ENCODE results near the gene IKZF1.

IKZF1 gene

GRCh38 chr7:50391386-50391785 is 86.9 kb downstream of the IKZF1 start:
- TF ChIP-seq POLR2AphosphoS5 (IDR thresholded peaks at IDR 0.05; ENCODE audit: borderline replicate concordance, low read depth, low read length) (no peak), EZH2 (IDR thresholded peaks at IDR 0.05) (no peak), FOXP2 (optimal IDR thresholded peaks at IDR 0.05; ENCODE audit: control extremely low read depth, extremely low read length, insufficient read depth) (no peak)
- no peaks in the 10 kb centered on the region for H3K36me3 ChIP-seq (ENCODE audit: insufficient read depth, low read length)
- DNase-seq (ENCODE audit: low read depth, low spot score) = no peak
- H3K9me3 ChIP-seq (ENCODE audit: low read depth, low read length) = no peaks in the 10 kb centered on the region
- H3K4me3 ChIP-seq = no peak overlapping the region
- H3K9ac ChIP-seq (ENCODE audit: insufficient read length) = no peak overlapping the region
- H3K27ac ChIP-seq = no peak overlapping the region

DNA sequence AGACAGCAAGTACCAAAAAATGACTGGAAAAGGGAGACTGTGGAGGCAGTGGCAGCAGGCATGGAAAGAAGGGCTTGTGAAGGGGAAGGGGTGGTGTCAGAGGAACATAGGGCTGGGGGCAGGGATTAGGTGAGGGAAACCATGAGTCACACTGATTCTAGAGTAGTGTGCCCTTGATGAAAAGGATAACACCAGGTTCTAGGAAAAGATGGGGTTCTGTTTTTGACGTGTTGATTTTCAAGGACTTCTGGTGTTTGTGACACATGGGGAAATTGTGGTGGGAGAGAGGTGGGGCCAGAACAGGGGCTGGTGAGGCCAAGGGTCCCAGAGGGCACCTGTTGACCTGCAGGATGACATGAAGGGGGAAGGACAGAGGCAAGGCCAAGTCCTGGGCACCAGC is 88.6 kb downstream of the IKZF1 start:
- Histone ChIP-seq H3K9me3 (ENCODE audit: low read depth, low read length) (no peaks in the 10 kb centered on the region), H3K36me3 (ENCODE audit: insufficient read depth, low read length) (no peaks in the 10 kb centered on the region), H3K27ac (no peak overlapping the region), H3K9ac (ENCODE audit: insufficient read length) (no peak overlapping the region), H3K4me3 (no peak overlapping the region)
- DNase-seq (ENCODE audit: low read depth, low spot score) = no peak
- TF ChIP-seq POLR2AphosphoS5 (IDR thresholded peaks at IDR 0.05; ENCODE audit: borderline replicate concordance, low read depth, low read length) = no peak
- no peak for TF ChIP-seq FOXP2 (optimal IDR thresholded peaks at IDR 0.05; ENCODE audit: control extremely low read depth, extremely low read length, insufficient read depth)
- TF ChIP-seq EZH2 (IDR thresholded peaks at IDR 0.05) = no peak

DNA sequence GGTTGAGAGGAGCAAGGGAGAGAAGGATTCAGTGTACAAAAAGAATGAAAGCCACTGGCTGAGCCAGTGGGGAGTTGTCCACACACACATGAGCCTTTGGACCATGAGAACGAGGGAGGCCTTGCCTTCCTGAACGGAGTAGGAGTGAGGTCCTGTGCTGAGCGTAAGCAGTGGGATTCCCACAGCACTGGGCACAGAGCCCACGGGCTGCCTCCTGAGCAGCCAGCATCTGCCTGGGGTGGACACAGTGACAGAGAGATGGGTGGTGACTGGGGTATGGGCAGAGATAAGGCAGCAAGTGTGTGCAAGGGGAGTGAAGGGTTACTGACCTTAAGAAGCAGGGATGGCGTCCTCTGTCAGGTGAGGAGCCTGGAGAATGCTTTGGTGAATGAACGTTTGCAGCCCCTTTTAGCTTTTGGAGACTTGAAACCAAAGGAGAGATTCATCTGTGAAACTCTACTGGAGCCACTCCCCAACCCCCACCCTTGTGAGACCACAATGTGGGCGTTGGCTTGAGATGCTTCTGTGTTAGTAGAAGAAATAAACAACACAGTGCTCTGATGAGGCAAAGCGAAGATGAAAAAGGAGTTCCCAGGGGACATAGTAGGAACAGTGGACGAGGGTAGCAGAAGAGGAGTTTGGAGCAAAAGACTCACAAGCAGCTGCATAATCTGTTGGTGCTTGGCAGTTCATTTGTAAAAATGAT is 89.2 kb downstream of the IKZF1 start:
- no peak for TF ChIP-seq POLR2AphosphoS5 (IDR thresholded peaks at IDR 0.05; ENCODE audit: borderline replicate concordance, low read depth, low read length)
- no peak for TF ChIP-seq FOXP2 (optimal IDR thresholded peaks at IDR 0.05; ENCODE audit: control extremely low read depth, extremely low read length, insufficient read depth)
- no peak for TF ChIP-seq EZH2 (IDR thresholded peaks at IDR 0.05)
- DNase-seq (ENCODE audit: low read depth, low spot score) = no peak
- Histone ChIP-seq H3K9me3 (ENCODE audit: low read depth, low read length) (no peaks in the 10 kb centered on the region), H3K4me3 (no peak overlapping the region), H3K9ac (ENCODE audit: insufficient read length) (no peak overlapping the region), H3K36me3 (ENCODE audit: insufficient read depth, low read length) (no peaks in the 10 kb centered on the region), H3K27ac (no peak overlapping the region)

DNA sequence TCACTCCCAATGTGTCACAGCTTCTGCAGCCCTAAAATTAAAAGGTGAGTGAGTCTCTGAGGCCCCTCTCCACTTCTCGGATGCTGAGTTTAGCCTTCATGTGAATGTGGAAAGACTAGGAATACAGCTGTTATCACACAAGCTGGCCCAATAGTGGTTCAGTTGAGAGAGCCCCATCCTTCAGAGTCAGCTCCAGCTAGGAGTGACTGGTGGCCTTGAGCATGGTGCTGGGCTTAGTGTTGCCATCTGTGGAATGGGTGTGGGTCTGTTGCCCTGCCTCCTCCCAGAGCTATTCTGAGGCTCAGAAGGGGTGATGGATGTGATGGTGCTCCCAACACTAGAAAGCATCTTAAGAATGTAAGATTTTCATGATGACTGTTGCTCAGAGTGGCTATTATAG is 89.8 kb downstream of the IKZF1 start:
- no peaks in the 10 kb centered on the region for H3K36me3 ChIP-seq (ENCODE audit: insufficient read depth, low read length)
- no peak overlapping the region for H3K9ac ChIP-seq (ENCODE audit: insufficient read length)
- no peak overlapping the region for H3K27ac ChIP-seq
- H3K9me3 ChIP-seq (ENCODE audit: low read depth, low read length) = no peaks in the 10 kb centered on the region
- no peak overlapping the region for H3K4me3 ChIP-seq
- DNase-seq (ENCODE audit: low read depth, low spot score) = no peak
- no peak for TF ChIP-seq FOXP2 (optimal IDR thresholded peaks at IDR 0.05; ENCODE audit: control extremely low read depth, extremely low read length, insufficient read depth)
- no peak for TF ChIP-seq EZH2 (IDR thresholded peaks at IDR 0.05)
- no peak for TF ChIP-seq POLR2AphosphoS5 (IDR thresholded peaks at IDR 0.05; ENCODE audit: borderline replicate concordance, low read depth, low read length)

DNA sequence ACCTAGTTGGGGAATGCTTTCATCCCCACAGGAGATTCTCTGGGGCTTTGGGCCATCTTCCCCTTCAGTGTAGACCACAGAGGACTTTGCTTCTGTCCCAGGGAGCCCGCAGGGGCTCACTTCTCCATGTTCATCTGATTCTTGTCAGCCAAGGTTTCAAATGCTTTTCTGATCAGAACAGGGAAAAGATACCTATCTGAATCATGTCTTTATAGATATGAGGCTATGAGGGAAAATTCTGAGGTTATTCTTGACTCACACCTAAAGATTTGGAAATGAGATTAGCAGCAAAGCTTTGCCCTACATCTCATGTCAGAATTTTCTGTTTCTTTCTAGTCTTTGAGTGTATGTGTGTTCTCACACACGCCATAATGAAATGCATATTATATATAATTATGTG is 92.3 kb downstream of the IKZF1 start:
- Histone ChIP-seq H3K9me3 (ENCODE audit: low read depth, low read length) (no peaks in the 10 kb centered on the region), H3K36me3 (ENCODE audit: insufficient read depth, low read length) (no peaks in the 10 kb centered on the region), H3K9ac (ENCODE audit: insufficient read length) (no peak overlapping the region), H3K27ac (no peak overlapping the region), H3K4me3 (no peak overlapping the region)
- DNase-seq (ENCODE audit: low read depth, low spot score) = no peak
- no peak for TF ChIP-seq FOXP2 (optimal IDR thresholded peaks at IDR 0.05; ENCODE audit: control extremely low read depth, extremely low read length, insufficient read depth)
- no peak for TF ChIP-seq EZH2 (IDR thresholded peaks at IDR 0.05)
- no peak for TF ChIP-seq POLR2AphosphoS5 (IDR thresholded peaks at IDR 0.05; ENCODE audit: borderline replicate concordance, low read depth, low read length)

- DNase-seq (ENCODE audit: low read depth, low spot score) = no peak
- Histone ChIP-seq H3K36me3 (ENCODE audit: insufficient read depth, low read length) (no peaks in the 10 kb centered on the region), H3K4me3 (no peak overlapping the region), H3K27ac (no peak overlapping the region), H3K9ac (ENCODE audit: insufficient read length) (no peak overlapping the region), H3K9me3 (ENCODE audit: low read depth, low read length) (no peaks in the 10 kb centered on the region)
- TF ChIP-seq FOXP2 (optimal IDR thresholded peaks at IDR 0.05; ENCODE audit: control extremely low read depth, extremely low read length, insufficient read depth) (no peak), POLR2AphosphoS5 (IDR thresholded peaks at IDR 0.05; ENCODE audit: borderline replicate concordance, low read depth, low read length) (no peak), EZH2 (IDR thresholded peaks at IDR 0.05) (no peak)
These were observed 92.9 kb downstream of the IKZF1 start for GRCh38 chr7:50397320-50397970.

DNA sequence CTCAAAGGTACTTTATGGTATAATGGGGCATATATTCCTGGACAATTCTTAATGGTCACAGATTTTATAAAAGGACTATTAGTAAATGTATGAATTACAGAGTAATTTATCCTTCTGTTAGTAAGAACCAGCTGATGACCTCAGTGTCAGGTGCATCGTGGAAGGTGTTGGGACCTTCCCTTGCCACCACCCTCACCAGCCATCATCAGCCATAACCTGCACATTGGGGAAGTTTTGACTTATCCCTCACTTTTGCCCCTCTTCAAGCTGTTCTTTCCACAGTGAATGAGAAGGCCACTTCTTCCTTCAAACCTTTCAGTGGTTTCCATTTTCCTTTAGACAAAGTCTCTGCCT is 93.4 kb downstream of the IKZF1 start:
- Histone ChIP-seq H3K4me3 (no peak overlapping the region), H3K9ac (ENCODE audit: insufficient read length) (no peak overlapping the region), H3K27ac (no peak overlapping the region), H3K9me3 (ENCODE audit: low read depth, low read length) (no peaks in the 10 kb centered on the region), H3K36me3 (ENCODE audit: insufficient read depth, low read length) (no peaks in the 10 kb centered on the region)
- no peak for DNase-seq (ENCODE audit: low read depth, low spot score)
- TF ChIP-seq EZH2 (IDR thresholded peaks at IDR 0.05) (no peak), POLR2AphosphoS5 (IDR thresholded peaks at IDR 0.05; ENCODE audit: borderline replicate concordance, low read depth, low read length) (no peak), FOXP2 (optimal IDR thresholded peaks at IDR 0.05; ENCODE audit: control extremely low read depth, extremely low read length, insufficient read depth) (no peak)

- Histone ChIP-seq H3K9ac (ENCODE audit: insufficient read length) (no peak overlapping the region), H3K27ac (no peak overlapping the region), H3K9me3 (ENCODE audit: low read depth, low read length) (no peaks in the 10 kb centered on the region), H3K4me3 (no peak overlapping the region), H3K36me3 (ENCODE audit: insufficient read depth, low read length) (no peaks in the 10 kb centered on the region)
- no peak for DNase-seq (ENCODE audit: low read depth, low spot score)
- TF ChIP-seq FOXP2 (optimal IDR thresholded peaks at IDR 0.05; ENCODE audit: control extremely low read depth, extremely low read length, insufficient read depth) (no peak), POLR2AphosphoS5 (IDR thresholded peaks at IDR 0.05; ENCODE audit: borderline replicate concordance, low read depth, low read length) (no peak), EZH2 (IDR thresholded peaks at IDR 0.05) (no peak)
These were observed 94.7 kb downstream of the IKZF1 start for GRCh38 chr7:50399206-50399605.
